WTC11 (cell line): ENCODE results near the gene LTB. TPM values are rescaled to one million over a fixed set of nuclear protein-coding genes. Genes with fewer than 3 reads are reported as not detected.
A peak's percentile ranks its signal among the peaks of the same experiment; 100 is the strongest.

ENCODE experiments used
- ARID4B ChIP-seq: sonication (generic); formaldehyde crosslinking; IDR thresholded peaks from 2 replicates; pipeline ENCODE4 v1.8.0; 2023; ENCODE audit warnings: missing genetic modification reagents, mild to moderate bottlenecking, borderline replicate concordance
- CREM ChIP-seq: sonication (generic); formaldehyde crosslinking; IDR thresholded peaks from 2 replicates; pipeline ENCODE4 v1.8.1; 2022; ENCODE audit warnings: mild to moderate bottlenecking, missing genetic modification reagents, moderate library complexity
- ETV6 ChIP-seq: sonication (generic); formaldehyde crosslinking; IDR thresholded peaks from 2 replicates; pipeline ENCODE4 v1.8.1; 2022; ENCODE audit warnings: mild to moderate bottlenecking, missing genetic modification reagents
- FOXK1 ChIP-seq: sonication (generic); formaldehyde crosslinking; IDR thresholded peaks from 2 replicates; pipeline ENCODE4 v1.8.0; 2022; ENCODE audit warnings: mild to moderate bottlenecking, moderate library complexity, missing genetic modification reagents
- FOXP1 ChIP-seq: sonication (generic); formaldehyde crosslinking; IDR thresholded peaks from 2 replicates; pipeline ENCODE4 v1.8.0; 2022; ENCODE audit warnings: missing genetic modification reagents, mild to moderate bottlenecking, moderate library complexity, borderline replicate concordance
- GRHL2 ChIP-seq: fragments of 250-450 bp; sonication (Bioruptor Pico); IDR thresholded peaks from 2 replicates; pipeline ENCODE4 v1.8.0; 2022; ENCODE audit warnings: mild to moderate bottlenecking, moderate library complexity; ENCODE audit not compliant: insufficient replicate concordance, severe bottlenecking
- HMGXB4 ChIP-seq: sonication (generic); formaldehyde crosslinking; IDR thresholded peaks from 2 replicates; pipeline ENCODE4 v1.8.1; 2023; ENCODE audit warnings: mild to moderate bottlenecking, moderate library complexity, missing genetic modification reagents
- NFE2L1 ChIP-seq: sonication (generic); formaldehyde crosslinking; IDR thresholded peaks from 2 replicates; pipeline ENCODE4 v1.8.1; 2023; ENCODE audit warnings: missing genetic modification reagents
- NR3C1 ChIP-seq: sonication (generic); formaldehyde crosslinking; conservative IDR thresholded peaks from 2 replicates; pipeline ENCODE4 v1.8.1; 2023; ENCODE audit warnings: low read depth, mild to moderate bottlenecking, missing genetic modification reagents
- SMAD3 ChIP-seq: sonication (generic); formaldehyde crosslinking; IDR thresholded peaks from 2 replicates; pipeline ENCODE4 v1.8.0; 2022; ENCODE audit warnings: missing genetic modification reagents, mild to moderate bottlenecking, borderline replicate concordance
- TCF7 ChIP-seq: sonication (generic); formaldehyde crosslinking; IDR thresholded peaks from 2 replicates; pipeline ENCODE4 v1.8.0; 2022; ENCODE audit warnings: mild to moderate bottlenecking, low read depth, missing genetic modification reagents, moderate library complexity
- USF1 ChIP-seq: sonication (generic); formaldehyde crosslinking; IDR thresholded peaks from 2 replicates; pipeline ENCODE4 v1.8.0; 2022; ENCODE audit warnings: mild to moderate bottlenecking, missing genetic modification reagents
- ZSCAN18 ChIP-seq: fragments of 250-450 bp; sonication (Bioruptor Pico); IDR thresholded peaks from 2 replicates; pipeline ENCODE4 v2.1.2; 2022; ENCODE audit warnings: mild to moderate bottlenecking, moderate library complexity
- total RNA-seq: library from RNA; stranded (reverse); gene quantifications from 3 replicates; pipeline ENCODE4 v1.2.3, GENCODE V29; 2021
- TF ChIP-seq, protein P1 (sequence below): sonication (generic); formaldehyde crosslinking; IDR thresholded peaks from 2 replicates; pipeline ENCODE4 v1.8.0; 2022; ENCODE audit warnings: mild to moderate bottlenecking, missing genetic modification reagents
- TF ChIP-seq, protein P2 (sequence below): sonication (generic); formaldehyde crosslinking; IDR thresholded peaks from 2 replicates; pipeline ENCODE4 v1.8.0; 2022; ENCODE audit warnings: mild to moderate bottlenecking, missing genetic modification reagents
- TF ChIP-seq, protein P3 (sequence below): sonication (generic); formaldehyde crosslinking; IDR thresholded peaks from 2 replicates; pipeline ENCODE4 v1.8.0; 2022; ENCODE audit warnings: mild to moderate bottlenecking, missing genetic modification reagents
- TF ChIP-seq, protein P4 (sequence below): sonication (generic); formaldehyde crosslinking; IDR thresholded peaks from 2 replicates; pipeline ENCODE4 v1.8.1; 2022; ENCODE audit warnings: low read depth, mild to moderate bottlenecking, moderate library complexity, missing genetic modification reagents, borderline replicate concordance
- TF ChIP-seq, protein P5 (sequence below): sonication (generic); formaldehyde crosslinking; IDR thresholded peaks from 2 replicates; pipeline ENCODE4 v1.8.0; 2023; ENCODE audit warnings: mild to moderate bottlenecking, missing genetic modification reagents
- TF ChIP-seq, protein P6 (sequence below): sonication (generic); formaldehyde crosslinking; IDR thresholded peaks from 2 replicates; pipeline ENCODE4 v1.8.1; 2023; ENCODE audit warnings: mild to moderate bottlenecking, missing genetic modification reagents

Gene LTB
- total RNA-seq, 1 experiment from 2014 or later: 1.3 TPM

DNA sequence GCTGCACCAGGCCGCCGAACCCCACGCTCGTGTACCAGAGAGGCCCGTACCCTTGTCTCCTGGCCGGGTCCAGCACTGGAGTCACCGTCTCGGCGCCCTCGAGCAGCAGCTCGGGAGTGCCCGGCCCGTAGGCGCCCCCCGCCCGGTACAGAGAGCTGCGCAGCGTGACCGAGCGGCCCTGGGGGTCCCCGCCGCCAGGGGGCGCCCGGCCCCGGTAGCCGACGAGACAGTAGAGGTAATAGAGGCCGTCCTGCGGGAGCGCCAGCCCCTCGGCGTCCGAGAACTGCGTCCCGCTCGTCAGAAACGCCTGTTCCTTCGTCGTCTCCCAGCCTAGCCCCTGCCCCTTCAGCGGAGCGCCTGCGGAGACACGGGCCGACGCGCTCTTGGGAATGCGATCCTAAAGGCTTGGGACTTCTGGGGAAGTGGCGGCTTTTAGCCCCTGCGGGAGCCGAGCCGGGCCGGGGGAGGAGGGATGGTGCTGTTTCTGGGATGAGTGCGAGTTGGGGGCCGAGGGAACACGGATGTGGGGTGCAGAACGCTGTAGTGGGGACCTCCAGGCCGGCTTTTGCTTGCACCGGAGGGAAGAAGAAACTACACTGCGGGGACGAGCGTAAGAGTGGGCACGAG is 1.3 kb downstream of the LTB start (continued):
- TF ChIP-seq ETV6 (CRISPR knock-in tag) (peak; percentile 65; the same call in 1 of the 2 replicates), NFE2L1 (CRISPR knock-in tag) (no peak), HMGXB4 (CRISPR knock-in tag) (peak; percentile 100), USF1 (CRISPR knock-in tag) (peak; percentile 10; the same call in 1 of the 2 replicates), ARID4B (peak; percentile 41; the same call in 1 of the 2 replicates), FOXK1 (CRISPR knock-in tag) (0 out of 2 replicates have a peak, but pooled peaks have one; percentile 41), TCF7 (CRISPR knock-in tag) (no peak), NR3C1 (CRISPR knock-in tag) (no peak), GRHL2 (CRISPR knock-in tag) (no peak), CREM (CRISPR knock-in tag) (peak; percentile 55; the same call in 1 of the 2 replicates), FOXP1 (CRISPR knock-in tag) (peak; percentile 72; the same call in 1 of the 2 replicates), SMAD3 (CRISPR knock-in tag) (no peak), ZSCAN18 (CRISPR knock-in tag) (no peak)
- TF ChIP-seq, protein P1, sequence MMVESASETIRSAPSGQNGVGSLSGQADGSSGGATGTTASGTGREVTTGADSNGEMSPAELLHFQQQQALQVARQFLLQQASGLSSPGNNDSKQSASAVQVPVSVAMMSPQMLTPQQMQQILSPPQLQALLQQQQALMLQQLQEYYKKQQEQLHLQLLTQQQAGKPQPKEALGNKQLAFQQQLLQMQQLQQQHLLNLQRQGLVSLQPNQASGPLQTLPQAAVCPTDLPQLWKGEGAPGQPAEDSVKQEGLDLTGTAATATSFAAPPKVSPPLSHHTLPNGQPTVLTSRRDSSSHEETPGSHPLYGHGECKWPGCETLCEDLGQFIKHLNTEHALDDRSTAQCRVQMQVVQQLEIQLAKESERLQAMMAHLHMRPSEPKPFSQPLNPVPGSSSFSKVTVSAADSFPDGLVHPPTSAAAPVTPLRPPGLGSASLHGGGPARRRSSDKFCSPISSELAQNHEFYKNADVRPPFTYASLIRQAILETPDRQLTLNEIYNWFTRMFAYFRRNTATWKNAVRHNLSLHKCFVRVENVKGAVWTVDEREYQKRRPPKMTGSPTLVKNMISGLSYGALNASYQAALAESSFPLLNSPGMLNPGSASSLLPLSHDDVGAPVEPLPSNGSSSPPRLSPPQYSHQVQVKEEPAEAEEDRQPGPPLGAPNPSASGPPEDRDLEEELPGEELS: 0 out of 2 replicates have a peak, but pooled peaks have one; percentile 24
- TF ChIP-seq, protein P2, sequence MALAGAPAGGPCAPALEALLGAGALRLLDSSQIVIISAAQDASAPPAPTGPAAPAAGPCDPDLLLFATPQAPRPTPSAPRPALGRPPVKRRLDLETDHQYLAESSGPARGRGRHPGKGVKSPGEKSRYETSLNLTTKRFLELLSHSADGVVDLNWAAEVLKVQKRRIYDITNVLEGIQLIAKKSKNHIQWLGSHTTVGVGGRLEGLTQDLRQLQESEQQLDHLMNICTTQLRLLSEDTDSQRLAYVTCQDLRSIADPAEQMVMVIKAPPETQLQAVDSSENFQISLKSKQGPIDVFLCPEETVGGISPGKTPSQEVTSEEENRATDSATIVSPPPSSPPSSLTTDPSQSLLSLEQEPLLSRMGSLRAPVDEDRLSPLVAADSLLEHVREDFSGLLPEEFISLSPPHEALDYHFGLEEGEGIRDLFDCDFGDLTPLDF: peak; percentile 7; the same call in 1 of the 2 replicates
- TF ChIP-seq, protein P3, sequence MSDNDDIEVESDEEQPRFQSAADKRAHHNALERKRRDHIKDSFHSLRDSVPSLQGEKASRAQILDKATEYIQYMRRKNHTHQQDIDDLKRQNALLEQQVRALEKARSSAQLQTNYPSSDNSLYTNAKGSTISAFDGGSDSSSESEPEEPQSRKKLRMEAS (CRISPR knock-in tag): peak; percentile 75
- TF ChIP-seq, protein P4, sequence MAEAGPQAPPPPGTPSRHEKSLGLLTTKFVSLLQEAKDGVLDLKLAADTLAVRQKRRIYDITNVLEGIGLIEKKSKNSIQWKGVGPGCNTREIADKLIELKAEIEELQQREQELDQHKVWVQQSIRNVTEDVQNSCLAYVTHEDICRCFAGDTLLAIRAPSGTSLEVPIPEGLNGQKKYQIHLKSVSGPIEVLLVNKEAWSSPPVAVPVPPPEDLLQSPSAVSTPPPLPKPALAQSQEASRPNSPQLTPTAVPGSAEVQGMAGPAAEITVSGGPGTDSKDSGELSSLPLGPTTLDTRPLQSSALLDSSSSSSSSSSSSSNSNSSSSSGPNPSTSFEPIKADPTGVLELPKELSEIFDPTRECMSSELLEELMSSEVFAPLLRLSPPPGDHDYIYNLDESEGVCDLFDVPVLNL: no peak
- TF ChIP-seq, protein P5, sequence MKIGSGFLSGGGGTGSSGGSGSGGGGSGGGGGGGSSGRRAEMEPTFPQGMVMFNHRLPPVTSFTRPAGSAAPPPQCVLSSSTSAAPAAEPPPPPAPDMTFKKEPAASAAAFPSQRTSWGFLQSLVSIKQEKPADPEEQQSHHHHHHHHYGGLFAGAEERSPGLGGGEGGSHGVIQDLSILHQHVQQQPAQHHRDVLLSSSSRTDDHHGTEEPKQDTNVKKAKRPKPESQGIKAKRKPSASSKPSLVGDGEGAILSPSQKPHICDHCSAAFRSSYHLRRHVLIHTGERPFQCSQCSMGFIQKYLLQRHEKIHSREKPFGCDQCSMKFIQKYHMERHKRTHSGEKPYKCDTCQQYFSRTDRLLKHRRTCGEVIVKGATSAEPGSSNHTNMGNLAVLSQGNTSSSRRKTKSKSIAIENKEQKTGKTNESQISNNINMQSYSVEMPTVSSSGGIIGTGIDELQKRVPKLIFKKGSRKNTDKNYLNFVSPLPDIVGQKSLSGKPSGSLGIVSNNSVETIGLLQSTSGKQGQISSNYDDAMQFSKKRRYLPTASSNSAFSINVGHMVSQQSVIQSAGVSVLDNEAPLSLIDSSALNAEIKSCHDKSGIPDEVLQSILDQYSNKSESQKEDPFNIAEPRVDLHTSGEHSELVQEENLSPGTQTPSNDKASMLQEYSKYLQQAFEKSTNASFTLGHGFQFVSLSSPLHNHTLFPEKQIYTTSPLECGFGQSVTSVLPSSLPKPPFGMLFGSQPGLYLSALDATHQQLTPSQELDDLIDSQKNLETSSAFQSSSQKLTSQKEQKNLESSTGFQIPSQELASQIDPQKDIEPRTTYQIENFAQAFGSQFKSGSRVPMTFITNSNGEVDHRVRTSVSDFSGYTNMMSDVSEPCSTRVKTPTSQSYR (CRISPR knock-in tag): 0 out of 2 replicates have a peak, but pooled peaks have one; percentile 46
- TF ChIP-seq, protein P6, sequence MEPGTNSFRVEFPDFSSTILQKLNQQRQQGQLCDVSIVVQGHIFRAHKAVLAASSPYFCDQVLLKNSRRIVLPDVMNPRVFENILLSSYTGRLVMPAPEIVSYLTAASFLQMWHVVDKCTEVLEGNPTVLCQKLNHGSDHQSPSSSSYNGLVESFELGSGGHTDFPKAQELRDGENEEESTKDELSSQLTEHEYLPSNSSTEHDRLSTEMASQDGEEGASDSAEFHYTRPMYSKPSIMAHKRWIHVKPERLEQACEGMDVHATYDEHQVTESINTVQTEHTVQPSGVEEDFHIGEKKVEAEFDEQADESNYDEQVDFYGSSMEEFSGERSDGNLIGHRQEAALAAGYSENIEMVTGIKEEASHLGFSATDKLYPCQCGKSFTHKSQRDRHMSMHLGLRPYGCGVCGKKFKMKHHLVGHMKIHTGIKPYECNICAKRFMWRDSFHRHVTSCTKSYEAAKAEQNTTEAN (CRISPR knock-in tag): no peak
